Fibroblast of skin of back (primary cell): ENCODE results near the gene BAIAP3.

ENCODE experiments used
- DNase-seq: peaks from one replicate; pipeline ENCODE4 v3.0.0-alpha.2; 2013

BAIAP3 gene

DNA sequence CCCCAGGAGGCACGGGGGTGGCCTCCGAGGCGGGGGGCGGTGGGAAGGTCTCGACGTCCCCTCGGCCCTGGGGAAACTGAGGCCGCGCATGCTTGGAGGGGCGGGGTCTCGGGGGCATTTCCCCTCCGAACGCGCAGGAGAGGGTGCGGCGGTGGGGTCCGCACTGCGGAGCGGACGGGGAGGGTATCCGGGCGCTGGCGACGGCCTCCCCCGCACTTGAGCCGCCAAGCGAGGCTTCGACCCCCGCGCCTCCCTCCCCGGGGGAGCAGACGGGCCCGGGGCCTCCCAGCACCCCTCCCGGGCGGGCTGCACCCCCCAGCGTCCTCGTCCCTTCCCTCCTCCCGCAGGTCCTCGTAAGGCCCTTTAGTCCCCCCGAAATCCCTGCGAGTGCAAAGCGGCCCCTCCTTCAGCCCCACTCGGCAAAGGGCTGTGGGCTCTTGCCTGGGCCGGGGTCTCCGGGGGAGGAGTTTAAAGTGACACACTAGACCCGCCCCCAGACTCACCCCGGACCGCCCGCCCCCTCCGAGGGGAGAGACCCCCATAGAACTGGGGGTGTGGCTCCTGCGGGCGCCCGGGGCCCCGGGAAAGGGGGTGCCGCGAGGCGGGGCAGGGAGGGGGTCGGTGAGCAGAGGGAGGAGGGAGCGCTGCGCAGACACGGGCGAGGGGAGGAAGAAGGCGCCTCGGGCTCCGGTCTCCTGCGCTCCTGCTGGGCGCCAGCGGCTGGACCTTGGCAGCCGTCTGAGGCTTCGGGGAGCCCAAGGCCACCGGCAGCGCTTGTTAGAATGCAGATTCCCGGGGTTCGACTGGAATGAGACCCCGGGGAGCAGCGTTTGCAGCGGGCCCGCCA, 632 bp downstream of the BAIAP3 start:
- no peak for DNase-seq

DNA sequence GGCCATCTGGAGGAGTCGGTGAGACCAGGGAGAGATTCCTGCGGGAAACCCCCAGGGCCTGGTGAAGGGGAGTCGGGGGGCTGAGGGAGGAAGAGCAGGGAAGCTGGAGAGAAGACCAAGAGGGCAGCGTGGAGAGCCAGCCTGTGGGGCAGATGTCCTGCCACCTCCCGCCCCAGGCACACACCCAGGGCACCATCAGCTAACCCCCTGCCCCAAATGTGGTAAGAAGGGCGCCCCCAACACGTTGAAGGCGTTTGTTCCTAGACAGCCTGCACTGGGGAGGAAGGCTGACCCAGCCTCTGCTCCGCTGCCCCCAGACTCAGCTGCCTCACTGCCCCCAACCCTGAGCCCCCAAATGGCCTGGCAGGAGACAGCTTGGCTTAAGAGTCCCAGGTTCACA, 1.3 kb downstream of the BAIAP3 start:
- no peak for DNase-seq

DNA sequence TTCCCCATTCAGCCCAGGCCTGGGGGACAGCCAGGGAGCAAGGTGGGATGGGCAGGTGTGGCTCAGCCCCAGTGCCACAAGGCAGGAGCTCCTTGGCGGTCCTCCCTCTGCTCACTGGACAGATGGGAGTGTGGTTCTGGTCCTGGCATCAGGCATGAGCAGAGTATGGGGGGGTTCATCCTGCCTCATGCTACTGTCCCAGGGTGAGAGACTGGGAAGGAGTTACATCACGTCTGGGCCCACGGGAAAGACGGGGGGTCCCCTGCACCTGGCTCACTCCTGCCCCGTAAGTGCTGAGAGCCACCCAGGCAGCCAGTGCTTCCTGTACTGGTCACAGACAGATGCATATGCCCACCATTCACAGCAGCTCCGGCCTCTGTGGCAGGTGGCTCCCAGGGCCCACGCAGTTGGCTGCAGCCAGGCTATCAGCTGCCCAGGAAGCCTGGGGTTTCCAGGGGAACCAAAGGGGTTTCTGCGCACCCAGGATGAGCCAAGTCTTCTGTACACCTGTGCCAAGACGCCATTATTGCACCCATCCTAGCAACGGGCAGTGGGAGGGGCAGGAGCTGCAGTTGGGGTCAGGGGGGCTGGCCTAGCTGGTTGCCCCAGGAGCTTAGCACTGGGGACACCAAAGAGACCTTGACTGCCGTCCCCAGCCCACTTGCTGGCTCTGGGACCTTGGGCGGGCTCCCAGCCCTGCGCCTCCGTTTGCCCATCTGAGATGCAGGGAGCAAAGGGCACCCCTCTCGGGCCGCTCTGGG, 1.9 kb downstream of the BAIAP3 start:
- no peak for DNase-seq

DNA sequence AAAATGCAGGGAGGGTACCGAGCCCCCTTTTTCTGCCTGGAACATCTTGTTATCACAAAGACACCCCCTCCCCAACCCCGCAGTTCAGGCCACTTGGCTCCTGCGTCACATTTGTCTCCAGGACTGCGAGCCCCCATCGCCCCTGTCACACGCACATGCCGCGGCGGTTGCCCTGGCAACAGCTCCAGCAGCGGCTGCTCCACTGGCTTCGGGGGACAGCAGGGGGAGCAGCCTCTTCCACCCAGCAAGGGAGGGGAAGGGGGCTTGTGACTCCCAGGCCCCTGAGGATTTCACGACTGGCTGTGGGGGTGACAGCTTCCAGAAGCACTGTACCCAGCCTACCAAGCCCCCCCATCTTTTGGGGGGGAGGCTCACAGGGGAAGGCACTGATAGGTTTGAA, 2.6 kb downstream of the BAIAP3 start:
- no peak for DNase-seq

DNA sequence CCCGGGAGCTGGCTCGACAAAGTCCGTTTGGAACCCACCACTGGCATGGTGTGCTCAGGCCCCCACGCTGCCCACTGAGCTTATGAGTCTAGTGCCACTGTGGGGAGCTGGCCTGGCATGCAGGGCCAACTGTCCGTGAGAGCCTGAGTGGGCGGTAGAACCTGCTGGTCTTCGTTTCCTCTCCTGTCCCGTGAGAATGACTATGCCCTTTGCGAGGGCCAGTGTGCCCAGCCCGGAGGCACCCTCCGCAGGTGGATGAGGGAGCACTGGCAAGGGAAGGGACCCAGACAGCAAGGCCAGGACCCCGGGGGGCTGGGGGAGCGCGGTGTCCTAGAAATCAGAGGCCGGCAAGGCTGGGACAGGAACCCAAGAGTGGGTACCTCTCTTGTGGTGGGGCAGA, 3.2 kb downstream of the BAIAP3 start:
- no peak for DNase-seq

DNA sequence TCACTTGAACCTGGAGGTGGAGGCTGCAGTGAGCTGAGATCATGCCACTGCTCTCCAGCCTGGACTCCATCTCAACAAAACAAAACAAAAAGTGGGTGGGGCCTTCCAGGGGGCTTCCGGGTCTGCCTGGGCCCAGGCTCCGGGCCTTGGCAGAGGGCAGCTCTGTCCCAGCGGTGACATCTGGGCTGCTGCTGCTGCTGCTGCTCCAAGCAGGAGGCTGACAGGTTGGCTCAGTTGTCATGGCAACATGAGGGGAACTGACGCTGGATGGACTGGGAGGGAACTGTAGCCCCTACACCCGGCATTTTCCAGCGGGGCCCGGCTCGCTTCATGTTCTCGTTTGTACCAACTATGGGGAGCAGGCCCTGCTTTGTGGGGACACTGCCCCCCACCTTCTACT, 4.0 kb downstream of the BAIAP3 start:
- DNase-seq, result no peak

DNA sequence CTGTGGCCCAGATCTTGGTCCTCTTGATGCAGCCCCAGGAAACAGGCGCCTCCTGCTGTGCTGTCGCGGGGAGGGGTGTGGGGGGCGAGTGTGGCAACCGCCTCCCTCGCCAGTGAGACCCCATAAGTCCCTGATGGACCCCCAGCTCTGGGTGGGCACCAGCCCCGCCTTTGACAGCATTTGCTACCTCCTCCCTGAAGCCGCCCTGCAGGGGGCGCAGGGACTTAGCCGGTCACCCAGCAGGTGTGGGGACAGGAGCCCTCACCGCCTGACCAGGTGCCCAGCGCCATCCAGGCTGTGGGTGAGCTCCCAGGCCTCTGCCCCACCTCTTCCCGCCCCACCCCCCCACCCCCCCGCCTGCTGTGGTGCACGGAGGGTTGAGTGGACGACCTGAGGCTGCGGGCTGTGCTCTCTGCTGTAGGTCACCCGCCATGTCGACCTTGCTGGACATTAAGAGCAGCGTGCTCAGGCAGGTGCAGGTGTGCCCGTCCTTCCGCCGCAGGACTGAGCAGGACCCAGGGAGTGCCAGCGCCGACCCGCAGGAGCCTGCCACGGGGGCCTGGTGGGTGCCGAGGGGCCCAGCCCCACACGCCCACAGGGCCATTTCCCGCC, 4.8 kb downstream of the BAIAP3 start:
- no peak for DNase-seq

DNA sequence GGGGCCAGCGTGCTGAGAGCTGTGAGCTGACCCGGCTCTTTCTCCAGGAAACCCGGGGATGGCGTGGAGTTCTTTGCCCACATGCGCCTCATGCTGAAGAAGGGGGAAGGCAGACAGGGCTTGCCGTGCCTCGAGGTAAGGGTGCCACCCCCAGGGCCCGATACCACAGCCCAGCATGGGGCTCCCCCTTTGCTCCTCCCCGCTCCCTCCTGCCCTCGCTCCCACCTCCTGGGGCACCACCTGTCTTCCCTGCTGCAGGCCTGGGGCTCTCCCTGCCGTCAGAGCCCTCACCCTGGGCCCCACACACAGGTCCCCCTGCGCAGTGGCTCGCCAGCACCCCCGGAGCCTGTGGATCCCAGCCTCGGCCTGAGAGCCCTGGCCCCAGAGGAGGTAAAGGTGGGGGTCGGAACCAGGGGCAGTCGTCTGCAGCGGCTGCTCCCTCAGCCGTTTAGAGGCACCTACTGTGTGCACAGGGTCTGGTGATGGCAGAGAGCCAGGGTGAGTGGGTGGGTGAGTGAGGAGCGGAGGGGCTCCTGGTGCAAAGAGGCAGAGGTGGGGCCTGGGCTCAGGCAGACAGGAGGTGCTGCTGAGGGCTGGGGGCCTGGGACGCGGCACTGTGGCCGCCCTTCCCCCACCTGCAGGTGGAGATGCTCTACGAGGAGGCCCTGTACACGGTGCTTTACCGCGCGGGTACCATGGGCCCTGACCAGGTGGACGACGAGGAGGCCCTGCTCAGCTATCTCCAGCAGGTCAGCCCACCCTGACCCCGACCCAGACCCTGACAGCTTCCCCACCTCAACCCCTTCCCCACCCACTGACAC, 5.6 kb downstream of the BAIAP3 start:
- DNase-seq, result no peak

DNA sequence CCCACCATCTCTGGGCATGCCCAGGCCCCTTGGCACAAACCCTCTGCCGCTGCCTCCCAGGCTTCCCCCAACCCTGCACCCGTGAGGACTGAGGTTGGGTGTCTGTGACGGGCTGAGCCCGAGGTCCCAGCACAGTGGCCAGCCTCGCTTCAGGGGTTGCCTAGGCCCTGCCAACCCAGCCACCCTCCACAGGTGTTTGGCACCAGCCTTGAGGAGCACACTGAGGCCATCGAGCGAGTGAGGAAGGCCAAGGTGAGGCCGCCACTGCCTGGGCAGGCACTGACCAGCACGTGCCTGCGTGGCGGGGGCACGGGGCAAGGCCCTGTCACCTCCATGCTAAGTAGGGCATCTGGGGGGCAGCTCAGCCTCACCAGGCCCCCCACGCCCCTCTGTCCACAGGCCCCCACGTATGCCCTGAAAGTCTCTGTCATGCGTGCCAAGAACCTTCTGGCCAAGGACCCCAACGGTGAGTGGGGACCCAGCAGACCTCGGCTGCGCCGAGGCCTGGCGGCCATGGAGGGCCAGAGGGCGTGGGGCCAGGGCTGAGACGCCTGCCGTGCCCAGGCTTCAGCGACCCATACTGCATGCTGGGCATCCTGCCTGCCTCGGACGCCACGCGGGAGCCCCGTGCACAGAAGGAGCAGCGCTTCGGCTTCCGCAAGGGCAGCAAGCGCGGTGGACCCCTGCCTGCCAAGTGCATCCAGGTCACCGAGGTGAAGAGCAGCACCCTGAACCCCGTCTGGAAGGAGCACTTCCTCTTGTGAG, 7.5 kb downstream of the BAIAP3 start:
- DNase-seq, result no peak

DNA sequence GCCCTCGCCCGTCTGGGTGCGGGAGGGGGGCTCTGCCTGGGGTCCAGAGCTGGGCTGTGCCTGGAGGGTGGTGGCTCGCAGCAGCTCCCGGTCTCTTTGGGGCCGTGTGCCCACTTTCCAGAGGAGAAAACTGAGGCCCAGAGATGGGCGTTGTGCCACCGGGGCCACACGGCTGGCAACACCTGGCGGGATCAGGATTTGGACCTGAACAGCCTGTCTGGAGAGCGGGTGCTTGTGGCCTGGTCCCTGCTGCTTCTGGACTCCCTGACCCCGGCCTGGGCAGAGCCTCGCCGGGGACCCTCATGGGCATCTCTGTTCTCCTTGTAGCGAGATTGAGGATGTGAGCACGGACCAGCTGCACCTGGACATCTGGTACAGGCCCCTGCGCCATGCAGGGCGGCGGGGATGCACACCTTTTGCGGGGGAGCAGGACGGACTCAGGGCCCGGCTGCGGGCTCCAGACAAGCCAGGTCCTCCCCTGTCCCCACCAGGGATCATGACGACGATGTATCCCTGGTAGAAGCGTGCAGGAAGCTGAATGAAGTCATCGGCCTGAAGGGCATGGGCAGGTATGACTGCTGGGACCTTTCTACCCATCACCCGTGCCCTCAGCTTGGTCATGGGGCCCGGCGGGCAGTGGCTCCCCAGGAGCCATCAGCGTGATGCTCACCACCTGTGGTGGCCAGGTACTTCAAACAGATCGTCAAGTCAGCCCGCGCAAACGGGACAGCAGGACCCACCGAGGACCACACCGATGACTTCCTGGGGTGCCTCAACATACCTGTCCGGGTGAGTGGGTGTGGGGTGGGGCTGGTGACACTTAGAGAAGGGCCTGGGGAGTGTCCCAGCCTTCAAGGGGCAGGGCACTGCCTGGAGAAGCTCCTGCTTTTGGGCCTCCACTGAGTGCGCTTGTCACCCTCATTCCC, 8.3 kb downstream of the BAIAP3 start:
- DNase-seq, result no peak

DNA sequence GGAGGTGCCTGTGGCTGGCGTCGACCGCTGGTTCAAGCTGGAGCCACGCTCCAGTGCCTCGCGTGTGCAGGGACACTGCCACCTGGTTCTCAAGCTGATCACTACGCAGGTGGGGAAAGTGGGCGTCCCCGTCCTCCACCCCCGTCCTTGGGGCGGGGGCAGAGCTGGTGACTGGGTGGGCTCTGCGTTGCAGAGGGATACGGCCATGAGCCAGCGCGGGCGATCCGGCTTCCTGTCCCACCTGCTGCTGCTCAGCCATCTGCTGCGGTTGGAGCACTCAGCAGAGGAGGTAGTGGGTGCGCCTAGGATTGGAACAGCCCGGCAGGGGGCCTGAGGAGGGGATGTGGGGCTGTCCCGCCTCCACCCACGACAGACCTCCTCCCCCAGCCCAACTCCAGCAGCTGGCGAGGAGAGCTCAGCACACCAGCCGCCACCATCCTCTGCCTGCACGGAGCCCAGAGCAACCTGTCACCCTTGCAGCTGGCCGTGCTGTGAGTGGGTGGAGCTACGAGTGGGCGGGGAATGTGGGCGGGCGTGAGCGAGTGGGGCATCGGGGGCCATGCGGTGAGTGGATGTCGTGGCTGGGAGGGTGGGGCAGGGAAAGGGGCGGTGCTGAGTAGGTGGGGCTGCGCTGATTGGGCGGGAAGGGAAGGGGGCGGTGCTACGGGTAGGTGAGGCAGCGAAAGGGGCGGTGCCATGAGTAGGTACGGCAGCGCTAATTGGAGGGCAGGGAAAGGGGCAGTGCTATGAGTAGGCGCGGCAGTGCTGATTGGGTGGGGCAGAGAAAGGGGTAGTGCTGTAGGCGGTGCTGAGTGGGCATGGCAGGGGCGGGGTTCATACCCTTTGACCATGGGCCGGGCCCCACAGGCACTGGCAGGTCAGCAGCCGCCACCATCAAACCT, 9.3 kb downstream of the BAIAP3 start:
- DNase-seq, result peak; percentile 80

DNA sequence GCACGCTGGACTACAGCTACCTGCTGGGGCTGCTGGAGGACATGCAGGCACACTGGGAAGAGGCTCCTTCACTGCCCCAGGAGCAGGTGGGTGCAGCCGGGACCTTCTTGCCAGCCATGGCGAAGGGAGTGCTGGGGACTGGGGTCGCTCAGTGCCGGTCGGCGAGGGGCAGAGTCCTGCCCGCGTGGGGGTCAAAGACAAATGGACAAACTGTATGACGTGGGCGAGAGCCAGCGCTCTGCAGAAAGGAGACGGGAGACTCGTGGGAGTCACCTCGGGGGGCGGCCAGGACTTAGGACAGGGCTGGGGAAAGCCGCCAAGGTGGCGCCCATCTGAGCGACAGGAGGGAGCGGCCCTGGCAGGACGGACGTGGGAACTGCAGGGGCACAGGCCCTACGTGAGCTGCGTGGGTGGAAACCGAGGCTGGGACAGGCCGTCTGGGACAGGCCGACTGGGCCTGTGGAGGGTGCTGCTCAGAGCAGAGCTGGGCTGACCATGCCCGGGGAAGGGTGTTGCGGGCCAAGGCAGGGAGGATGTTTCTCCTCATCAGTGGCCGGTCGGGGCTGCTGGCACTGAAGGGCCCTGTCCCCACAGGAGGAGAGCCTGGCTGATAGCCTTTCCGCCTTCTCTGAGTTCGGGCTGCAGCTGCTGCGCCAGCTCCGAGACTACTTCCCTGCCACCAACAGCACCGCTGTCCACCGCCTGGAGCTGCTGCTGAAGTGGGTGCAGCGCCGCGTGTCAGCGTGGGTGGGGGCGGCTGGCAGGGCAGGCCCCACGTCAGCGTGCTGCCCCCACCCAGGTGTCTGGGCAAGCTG, 10.2 kb downstream of the BAIAP3 start:
- DNase-seq, result no peak

DNA sequence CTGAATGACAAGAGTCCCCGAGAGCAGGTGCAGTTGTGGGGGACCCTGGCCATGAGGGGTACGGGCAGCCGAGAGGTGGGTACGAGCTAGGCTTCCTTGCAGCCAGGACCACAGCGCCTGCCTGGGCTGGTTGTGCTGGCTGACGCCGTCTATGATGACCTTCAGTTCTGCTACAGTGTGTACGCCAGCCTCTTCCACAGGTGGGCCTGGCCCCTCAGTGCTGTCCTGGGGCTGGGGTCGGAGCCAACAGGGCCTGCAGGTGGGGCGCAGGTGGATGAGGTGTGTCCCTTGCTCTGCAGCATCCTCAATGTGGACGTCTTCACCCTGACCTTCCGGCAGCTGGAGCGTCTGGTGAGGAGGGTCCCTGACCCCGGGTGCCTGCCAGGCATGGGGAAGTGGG, 11.1 kb downstream of the BAIAP3 start:
- DNase-seq, result no peak

DNA sequence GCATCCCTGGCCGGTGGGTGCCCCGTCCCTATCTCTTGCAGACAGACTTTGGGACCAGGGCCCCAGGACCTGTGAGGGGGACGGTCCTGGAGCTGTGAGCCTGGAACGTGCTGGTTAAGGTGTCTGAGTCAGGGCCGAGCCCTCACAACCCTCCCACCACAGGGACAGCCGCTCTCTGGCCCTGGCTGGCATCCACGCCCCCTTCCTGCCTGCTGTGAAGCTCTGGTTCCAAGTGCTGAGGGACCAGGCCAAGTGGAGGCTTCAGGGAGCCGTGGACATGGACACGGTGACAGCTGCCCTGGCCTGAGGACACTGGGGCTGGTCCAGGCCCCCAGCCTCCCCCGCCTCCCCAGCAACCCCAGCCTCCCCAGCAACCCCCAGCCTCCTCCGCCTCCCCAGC, 11.6 kb downstream of the BAIAP3 start:
- DNase-seq, result no peak

DNA sequence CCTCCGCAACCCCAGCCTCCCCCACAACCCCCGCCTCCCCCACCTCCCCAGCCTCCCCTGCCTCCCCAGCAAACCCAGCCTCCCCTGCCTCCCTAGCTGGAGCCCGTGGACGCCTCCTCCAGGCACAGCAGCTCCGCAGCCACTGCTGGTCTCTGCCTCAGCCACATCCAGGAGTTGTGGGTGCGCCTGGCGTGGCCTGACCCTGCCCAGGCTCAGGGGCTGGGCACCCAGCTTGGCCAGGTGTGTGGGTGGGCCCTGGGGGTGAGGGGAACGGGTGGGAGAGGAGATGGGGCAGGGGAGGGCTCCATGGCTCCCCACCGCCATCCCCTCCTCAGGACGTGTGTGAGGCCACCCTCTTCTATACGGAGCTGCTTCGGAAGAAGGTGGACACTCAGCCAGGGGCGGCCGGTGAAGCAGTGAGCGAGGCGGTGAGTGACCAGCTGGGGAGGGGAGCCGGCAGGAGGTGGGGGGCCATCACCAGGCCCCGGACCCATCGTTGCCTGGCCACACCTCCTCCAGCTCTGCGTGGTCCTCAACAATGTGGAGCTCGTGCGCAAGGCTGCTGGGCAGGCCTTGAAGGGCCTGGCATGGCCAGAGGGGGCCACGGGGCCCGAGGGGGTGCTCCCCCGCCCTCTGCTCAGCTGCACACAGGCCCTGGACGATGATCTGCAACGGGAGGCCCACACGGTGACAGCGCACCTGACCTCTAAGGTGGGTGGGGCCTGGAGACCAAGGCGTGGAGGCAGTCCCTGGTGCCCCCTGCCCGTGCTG, 12.4 kb downstream of the BAIAP3 start:
- no peak for DNase-seq

DNA sequence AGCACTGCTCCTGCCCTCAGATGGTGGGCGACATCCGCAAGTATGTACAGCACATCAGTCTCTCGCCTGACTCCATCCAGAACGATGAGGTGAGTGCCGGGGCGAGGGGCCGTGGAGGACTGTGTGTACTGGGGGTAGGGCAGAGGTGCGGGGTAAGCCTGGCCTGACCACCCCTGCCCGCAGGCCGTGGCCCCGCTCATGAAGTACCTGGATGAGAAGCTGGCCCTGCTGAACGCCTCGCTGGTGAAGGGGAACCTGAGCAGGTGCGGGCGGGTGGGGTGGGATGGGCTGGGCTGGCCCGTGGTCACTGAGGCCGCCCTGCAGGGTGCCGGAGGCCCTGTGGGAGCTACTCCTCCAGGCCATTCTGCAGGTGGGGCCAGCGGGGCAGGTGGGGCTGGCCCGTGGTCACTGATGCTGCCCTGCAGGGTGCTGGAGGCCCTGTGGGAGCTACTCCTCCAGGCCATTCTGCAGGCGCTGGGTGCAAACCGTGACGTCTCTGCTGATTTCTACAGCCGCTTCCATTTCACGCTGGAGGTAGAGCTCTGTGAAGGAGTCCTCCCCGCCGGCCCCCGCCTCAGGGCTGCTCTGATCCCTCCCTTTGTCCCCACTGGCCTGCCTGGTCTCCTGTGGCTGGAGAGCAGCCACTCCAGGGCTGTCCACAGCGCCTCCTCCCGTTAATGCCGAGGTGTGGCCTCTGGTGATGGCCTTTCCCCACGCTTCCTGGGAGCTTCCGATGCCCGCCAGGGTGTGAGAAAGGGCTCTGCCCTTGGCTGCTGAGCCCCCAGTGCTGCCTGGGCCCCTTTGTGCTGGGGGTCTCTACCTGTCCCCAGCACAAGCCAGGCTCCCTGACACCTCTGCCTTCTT, 13.2 kb downstream of the BAIAP3 start:
- DNase-seq, result no peak

DNA sequence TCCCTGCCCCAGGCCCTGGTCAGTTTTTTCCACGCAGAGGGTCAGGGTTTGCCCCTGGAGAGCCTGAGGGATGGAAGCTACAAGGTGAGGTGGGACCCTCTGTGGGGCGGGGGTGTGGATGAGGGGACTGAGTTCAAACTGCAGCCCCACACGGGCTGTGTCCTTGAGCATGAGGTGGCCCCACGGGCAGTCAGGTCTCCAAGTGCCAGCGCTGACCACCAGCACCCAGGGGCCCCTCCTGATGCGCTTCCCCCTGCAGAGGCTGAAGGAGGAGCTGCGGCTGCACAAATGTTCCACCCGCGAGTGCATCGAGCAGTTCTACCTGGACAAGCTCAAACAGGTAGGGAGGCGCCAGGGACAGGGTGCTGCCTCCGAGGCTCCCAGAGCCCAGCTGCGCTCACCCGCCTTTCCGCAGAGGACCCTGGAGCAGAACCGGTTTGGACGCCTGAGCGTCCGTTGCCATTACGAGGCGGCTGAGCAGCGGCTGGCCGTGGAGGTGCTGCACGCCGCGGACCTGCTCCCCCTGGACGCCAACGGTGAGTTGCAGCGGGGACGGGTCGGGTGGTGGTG, 13.9 kb downstream of the BAIAP3 start:
- no peak for DNase-seq
